Measurements from ENCODE around the gene S1PR2.

- no peak for TF ChIP-seq ZSCAN32 (CRISPR knock-in tag; IDR thresholded peaks at IDR 0.05)
- no peak for TF ChIP-seq L3MBTL2 (IDR thresholded peaks at IDR 0.05)
- no peak for TF ChIP-seq HNRNPL (IDR thresholded peaks at IDR 0.05; ENCODE audit: low read depth, low read length)
- TF ChIP-seq, protein P1, sequence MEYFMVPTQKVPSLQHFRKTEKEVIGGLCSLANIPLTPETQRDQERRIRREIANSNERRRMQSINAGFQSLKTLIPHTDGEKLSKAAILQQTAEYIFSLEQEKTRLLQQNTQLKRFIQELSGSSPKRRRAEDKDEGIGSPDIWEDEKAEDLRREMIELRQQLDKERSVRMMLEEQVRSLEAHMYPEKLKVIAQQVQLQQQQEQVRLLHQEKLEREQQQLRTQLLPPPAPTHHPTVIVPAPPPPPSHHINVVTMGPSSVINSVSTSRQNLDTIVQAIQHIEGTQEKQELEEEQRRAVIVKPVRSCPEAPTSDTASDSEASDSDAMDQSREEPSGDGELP (CRISPR knock-in tag; IDR thresholded peaks at IDR 0.05; ENCODE audit: borderline replicate concordance): no peak
- TF ChIP-seq, protein P2, sequence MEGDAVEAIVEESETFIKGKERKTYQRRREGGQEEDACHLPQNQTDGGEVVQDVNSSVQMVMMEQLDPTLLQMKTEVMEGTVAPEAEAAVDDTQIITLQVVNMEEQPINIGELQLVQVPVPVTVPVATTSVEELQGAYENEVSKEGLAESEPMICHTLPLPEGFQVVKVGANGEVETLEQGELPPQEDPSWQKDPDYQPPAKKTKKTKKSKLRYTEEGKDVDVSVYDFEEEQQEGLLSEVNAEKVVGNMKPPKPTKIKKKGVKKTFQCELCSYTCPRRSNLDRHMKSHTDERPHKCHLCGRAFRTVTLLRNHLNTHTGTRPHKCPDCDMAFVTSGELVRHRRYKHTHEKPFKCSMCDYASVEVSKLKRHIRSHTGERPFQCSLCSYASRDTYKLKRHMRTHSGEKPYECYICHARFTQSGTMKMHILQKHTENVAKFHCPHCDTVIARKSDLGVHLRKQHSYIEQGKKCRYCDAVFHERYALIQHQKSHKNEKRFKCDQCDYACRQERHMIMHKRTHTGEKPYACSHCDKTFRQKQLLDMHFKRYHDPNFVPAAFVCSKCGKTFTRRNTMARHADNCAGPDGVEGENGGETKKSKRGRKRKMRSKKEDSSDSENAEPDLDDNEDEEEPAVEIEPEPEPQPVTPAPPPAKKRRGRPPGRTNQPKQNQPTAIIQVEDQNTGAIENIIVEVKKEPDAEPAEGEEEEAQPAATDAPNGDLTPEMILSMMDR (IDR thresholded peaks at IDR 0.05 in 2 of 3, conservative IDR thresholded peaks at IDR 0.05 in 1 of 3; ENCODE audit: insufficient read depth in 2 of 3, low read depth in 1 of 3, low read length in 3 of 3): no peak
- TF ChIP-seq HMGXB4 (CRISPR knock-in tag; IDR thresholded peaks at IDR 0.05): no peak
- no peak for TF ChIP-seq USF2 (CRISPR knock-in tag; IDR thresholded peaks at IDR 0.05)
- TF ChIP-seq POLR2A (conservative IDR thresholded peaks at IDR 0.05): no peak
- no peak for TF ChIP-seq POLR2AphosphoS2 (IDR thresholded peaks at IDR 0.05; ENCODE audit: low read length)
- no peak for TF ChIP-seq BRCA1 (IDR thresholded peaks at IDR 0.05)
- TF ChIP-seq BRCA1 (CRISPR knock-in tag; IDR thresholded peaks at IDR 0.05): no peak
- TF ChIP-seq NFXL1 (CRISPR knock-in tag; IDR thresholded peaks at IDR 0.05): no peak
- TF ChIP-seq, protein P3, sequence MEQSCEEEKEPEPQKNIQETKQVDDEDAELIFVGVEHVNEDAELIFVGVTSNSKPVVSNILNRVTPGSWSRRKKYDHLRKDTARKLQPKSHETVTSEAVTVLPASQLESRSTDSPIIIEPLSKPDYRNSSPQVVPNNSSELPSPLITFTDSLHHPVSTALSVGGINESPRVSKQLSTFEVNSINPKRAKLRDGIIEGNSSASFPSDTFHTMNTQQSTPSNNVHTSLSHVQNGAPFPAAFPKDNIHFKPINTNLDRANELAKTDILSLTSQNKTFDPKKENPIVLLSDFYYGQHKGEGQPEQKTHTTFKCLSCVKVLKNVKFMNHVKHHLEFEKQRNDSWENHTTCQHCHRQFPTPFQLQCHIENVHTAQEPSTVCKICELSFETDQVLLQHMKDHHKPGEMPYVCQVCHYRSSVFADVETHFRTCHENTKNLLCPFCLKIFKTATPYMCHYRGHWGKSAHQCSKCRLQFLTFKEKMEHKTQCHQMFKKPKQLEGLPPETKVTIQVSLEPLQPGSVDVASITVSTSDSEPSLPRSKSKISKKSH (CRISPR knock-in tag; IDR thresholded peaks at IDR 0.05): no peak
- TF ChIP-seq TCF7L2 (IDR thresholded peaks at IDR 0.05; ENCODE audit: low read depth, low read length): no peak
These were observed 37.2 kb downstream of the S1PR2 start for GRCh38 chr19:10193790-10194499.

All from K562 (cell line).